Gastroesophageal sphincter (tissue), 4 donors: ENCODE measurements around the gene YLPM1. TPM values are rescaled to one million over a fixed set of nuclear protein-coding genes. Genes with fewer than 3 reads are reported as not detected.

ENCODE experiments used
- ATAC-seq: fragments of 150-250 bp; one replicate; pipeline ENCODE4 v1.9.1; 2016; ENCODE audit warnings: mild to moderate bottlenecking, moderate library complexity
- H3K27ac ChIP-seq, 4 donors: fragments of 200-600 bp; sonication (generic) in 3 of 4; 1 replicate in 3 of 4; 2 replicates in 1 of 4; pipeline ENCODE4 v1.5.1; 2016 to 2019
- H3K27me3 ChIP-seq: fragments of 200-600 bp; sonication (generic); one replicate; pipeline ENCODE4 v1.5.1; 2019
- H3K36me3 ChIP-seq, 2 donors: fragments of 200-600 bp; sonication (generic); one replicate each; pipeline ENCODE4 v1.5.1; 2019; ENCODE audit warnings: control low read depth in 1 of 2
- H3K4me1 ChIP-seq, 3 donors: fragments of 200-600 bp; sonication (generic); 1 replicate in 2 of 3; 2 replicates in 1 of 3; pipeline ENCODE4 v1.5.1; 2016 to 2019; ENCODE audit warnings: control low read depth in 2 of 3
- H3K4me3 ChIP-seq, 2 donors: fragments of 200-600 bp; sonication (generic); one replicate each; pipeline ENCODE4 v1.5.1; 2019; ENCODE audit warnings: mild to moderate bottlenecking in 1 of 2, moderate library complexity in 1 of 2
- H3K9me3 ChIP-seq, 3 donors: fragments of 200-600 bp; sonication (generic); one replicate each; pipeline ENCODE4 v1.5.1; 2017 to 2019; ENCODE audit warnings: control low read depth in 2 of 3
- EP300 ChIP-seq: sonication (generic); formaldehyde crosslinking; IDR thresholded peaks from one replicate; pipeline ENCODE4 v1.6.1; 2017; ENCODE audit warnings: antibody characterized with exemption, mild to moderate bottlenecking
- POLR2A ChIP-seq, 2 donors: fragments of 450-650 bp; IDR thresholded peaks; one replicate each; pipeline ENCODE4 v1.6.1; 2017; ENCODE audit warnings: antibody characterized with exemption in 2 of 2, mild to moderate bottlenecking in 2 of 2, moderate library complexity in 1 of 2
- POLR2AphosphoS5 ChIP-seq: sonication (generic); formaldehyde crosslinking; IDR thresholded peaks from one replicate; pipeline ENCODE4 v1.6.1; 2017; ENCODE audit warnings: antibody characterized with exemption
- whole genome bisulfite sequencing, 2 donors: methylation state at CpG; one replicate each; pipeline ENCODE4 v1.1.5; 2018; ENCODE audit warnings: low coverage in 1 of 2; 5-methylcytosine and 5-hydroxymethylcytosine counted together
- total RNA-seq, 4 donors: library from RNA; depleted of rRNA; stranded (reverse); fragments of >200 nt; gene quantifications; one replicate each; pipeline ENCODE4 v1.1.0, GENCODE V29; 2016
- TF ChIP-seq, protein P1 (sequence below), 4 experiments: fragments of 200-600 bp in 2 of 4; fragments of 450-650 bp in 2 of 4; sonication (generic) in 1 of 4; IDR thresholded peaks; one replicate each; pipeline ENCODE4 v1.5.1; 2017 to 2019; ENCODE audit warnings: antibody characterized with exemption in 4 of 4, mild to moderate bottlenecking in 2 of 4, moderate library complexity in 2 of 4

Gene YLPM1
- total RNA-seq, 4 donors from 2014 or later: 23.3 to 54.8 (median 44.7) TPM

DNA sequence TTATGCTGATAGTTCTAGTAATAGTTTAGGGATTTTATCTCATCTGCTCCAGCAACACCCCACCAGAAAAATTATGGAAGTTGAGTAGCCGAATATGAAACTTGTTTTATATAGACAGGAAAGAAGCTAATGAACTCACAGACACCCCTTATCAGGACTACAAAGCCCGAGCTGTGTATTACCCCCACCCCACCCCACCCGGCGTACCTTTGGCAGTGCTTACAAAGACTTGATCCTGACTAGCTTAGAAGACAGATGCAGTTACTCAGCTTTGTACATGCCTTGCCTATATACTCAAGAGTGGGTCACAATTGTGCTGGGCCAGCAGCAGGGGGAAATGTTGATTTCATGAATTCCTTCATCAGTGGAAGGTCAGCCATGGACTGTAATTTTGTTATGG lies 90.5 kb downstream of the YLPM1 start:
- TF ChIP-seq EP300: no peak
- TF ChIP-seq, protein P1, sequence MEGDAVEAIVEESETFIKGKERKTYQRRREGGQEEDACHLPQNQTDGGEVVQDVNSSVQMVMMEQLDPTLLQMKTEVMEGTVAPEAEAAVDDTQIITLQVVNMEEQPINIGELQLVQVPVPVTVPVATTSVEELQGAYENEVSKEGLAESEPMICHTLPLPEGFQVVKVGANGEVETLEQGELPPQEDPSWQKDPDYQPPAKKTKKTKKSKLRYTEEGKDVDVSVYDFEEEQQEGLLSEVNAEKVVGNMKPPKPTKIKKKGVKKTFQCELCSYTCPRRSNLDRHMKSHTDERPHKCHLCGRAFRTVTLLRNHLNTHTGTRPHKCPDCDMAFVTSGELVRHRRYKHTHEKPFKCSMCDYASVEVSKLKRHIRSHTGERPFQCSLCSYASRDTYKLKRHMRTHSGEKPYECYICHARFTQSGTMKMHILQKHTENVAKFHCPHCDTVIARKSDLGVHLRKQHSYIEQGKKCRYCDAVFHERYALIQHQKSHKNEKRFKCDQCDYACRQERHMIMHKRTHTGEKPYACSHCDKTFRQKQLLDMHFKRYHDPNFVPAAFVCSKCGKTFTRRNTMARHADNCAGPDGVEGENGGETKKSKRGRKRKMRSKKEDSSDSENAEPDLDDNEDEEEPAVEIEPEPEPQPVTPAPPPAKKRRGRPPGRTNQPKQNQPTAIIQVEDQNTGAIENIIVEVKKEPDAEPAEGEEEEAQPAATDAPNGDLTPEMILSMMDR (IDR thresholded peaks at IDR 0.05): no peak
- no peak for TF ChIP-seq POLR2A (IDR thresholded peaks at IDR 0.05)
- no peak for TF ChIP-seq POLR2AphosphoS5
- 6 to 20% methylated on average over 2 to 4 of the region's 4 CpGs for WGBS, 2 donors
- Histone ChIP-seq H3K27me3 (no peaks in the 10 kb centered on the region), H3K9me3 (no peaks in the 10 kb centered on the region), H3K36me3 (no peaks in the 10 kb centered on the region), H3K4me1 (peaks cover 0 to 35% (median 16%) of the 10 kb centered on the region in 3 donors), H3K4me3 (no peak overlapping the region), H3K27ac (peak overlapping the region in 3 of 4 donors; percentile 39 to 79 (median 46))
- no peak for ATAC-seq

DNA sequence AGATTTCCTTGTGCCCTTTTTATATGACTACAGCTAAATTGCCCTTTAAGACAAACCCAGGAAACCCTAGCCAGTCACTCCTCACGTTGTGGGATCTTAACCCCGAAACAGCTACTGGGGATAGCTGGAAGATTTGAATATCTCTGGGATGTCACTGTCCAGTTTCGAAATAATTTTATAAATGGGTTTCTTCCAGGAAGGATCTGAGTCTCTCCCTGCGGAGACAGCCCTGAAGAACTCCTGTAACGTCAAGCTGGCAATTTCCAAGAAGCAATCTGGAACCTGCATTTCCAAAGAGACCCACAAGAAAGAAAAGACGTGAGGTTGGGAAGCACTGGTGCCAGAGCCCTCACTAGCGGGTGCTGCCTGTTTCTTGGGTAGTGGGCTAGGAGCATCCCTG lies 91.9 kb downstream of the YLPM1 start:
- peak; percentile 50 for ATAC-seq
- WGBS, 2 donors: 54 to 66% methylated on average over 5 to 7 of the region's 7 CpGs

DNA sequence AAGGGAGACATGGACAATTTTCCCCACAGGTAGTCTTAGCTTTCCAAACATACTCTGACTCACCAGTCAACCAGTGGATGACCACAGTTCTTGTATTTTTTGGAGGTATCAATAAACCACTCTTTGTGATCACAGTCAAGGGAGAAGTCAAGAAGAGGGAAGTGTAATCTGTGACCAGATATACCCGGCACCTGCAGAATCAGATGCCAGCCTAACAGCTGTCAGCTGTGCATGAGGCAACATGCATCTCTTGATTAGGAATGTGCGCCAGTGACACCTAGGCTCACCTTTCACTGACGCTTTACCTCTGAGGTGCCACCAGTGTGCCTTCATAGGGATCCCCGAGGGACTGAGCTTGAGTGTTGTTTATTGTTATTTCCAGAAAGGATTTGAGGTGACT lies 92.8 kb downstream of the YLPM1 start:
- 60 to 68% methylated on average over 3 of the region's 4 CpGs for WGBS, 2 donors
- Histone ChIP-seq H3K27me3 (no peaks in the 10 kb centered on the region), H3K9me3 (no peaks in the 10 kb centered on the region), H3K4me1 (peaks cover 0 to 46% (median 19%) of the 10 kb centered on the region in 3 donors), H3K36me3 (no peaks in the 10 kb centered on the region), H3K4me3 (no peak overlapping the region), H3K27ac (no peak overlapping the region)
- TF ChIP-seq POLR2AphosphoS5 (no peak), EP300 (no peak), POLR2A (IDR thresholded peaks at IDR 0.05) (no peak)
- TF ChIP-seq, protein P1 (IDR thresholded peaks at IDR 0.05): no peak
- no peak for ATAC-seq

More for the DNA sequence above, 91.9 kb downstream of the YLPM1 start:
- TF ChIP-seq, protein P1 (IDR thresholded peaks at IDR 0.05): no peak
- TF ChIP-seq POLR2A (IDR thresholded peaks at IDR 0.05): no peak
- no peak for TF ChIP-seq EP300
- no peak for TF ChIP-seq POLR2AphosphoS5
- Histone ChIP-seq H3K4me1 (peaks cover 0 to 36% (median 16%) of the 10 kb centered on the region in 3 donors), H3K36me3 (no peaks in the 10 kb centered on the region), H3K4me3 (no peak overlapping the region), H3K27me3 (no peaks in the 10 kb centered on the region), H3K27ac (peak overlapping the region in 1 of 4 donors; percentile 50), H3K9me3 (no peaks in the 10 kb centered on the region)

DNA sequence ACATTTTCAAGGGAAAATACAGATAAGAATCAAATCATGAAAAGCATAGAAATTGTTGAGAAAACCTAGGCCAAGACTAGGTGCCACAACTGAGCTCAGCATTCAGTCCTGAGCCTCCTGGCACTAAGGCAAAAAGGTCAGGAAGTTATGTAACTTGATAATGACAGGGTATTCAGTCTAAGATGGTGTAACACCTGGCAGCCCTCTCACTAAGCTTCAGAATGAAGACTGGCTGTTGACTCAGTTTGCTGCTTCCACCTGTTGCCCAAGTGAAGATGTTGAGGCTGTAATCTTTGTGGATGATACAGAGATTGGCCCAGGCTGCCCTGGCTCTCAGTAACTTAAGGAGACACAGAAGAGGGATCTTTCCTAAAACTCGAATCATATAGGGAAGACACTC lies 93.2 kb downstream of the YLPM1 start:
- TF ChIP-seq, protein P1 (IDR thresholded peaks at IDR 0.05): no peak
- TF ChIP-seq POLR2A (IDR thresholded peaks at IDR 0.05) (no peak), EP300 (no peak), POLR2AphosphoS5 (no peak)
- 80% methylated on average over 1 of the region's 1 CpG; no CpG with 5 or more reads in 1 of the 2 donors for WGBS, 2 donors
- Histone ChIP-seq H3K27me3 (no peaks in the 10 kb centered on the region), H3K27ac (no peak overlapping the region), H3K4me1 (peaks cover 0 to 50% (median 19%) of the 10 kb centered on the region in 3 donors), H3K4me3 (no peak overlapping the region), H3K9me3 (no peaks in the 10 kb centered on the region), H3K36me3 (no peaks in the 10 kb centered on the region)
- no peak for ATAC-seq

DNA sequence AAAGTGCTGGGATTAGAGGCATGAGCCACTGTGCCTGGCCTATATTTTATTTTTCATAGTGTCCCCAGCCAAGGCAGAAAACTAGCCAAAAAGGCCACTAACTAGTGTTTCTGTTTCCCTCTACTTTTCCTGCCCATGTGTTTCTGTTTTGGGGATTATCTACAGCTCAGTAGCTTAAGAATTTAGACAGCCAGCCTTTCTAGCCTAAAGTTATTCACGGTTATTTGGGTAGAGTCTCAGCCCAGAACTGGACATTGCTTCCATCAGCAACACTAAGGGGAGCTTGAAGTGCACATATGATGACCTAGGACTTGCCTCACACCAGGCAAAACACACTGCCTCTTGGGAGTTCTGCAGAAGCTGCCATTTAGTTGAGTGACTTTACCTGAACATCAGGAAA lies 94.9 kb downstream of the YLPM1 start:
- Histone ChIP-seq H3K4me1 (peaks cover 0 to 42% (median 18%) of the 10 kb centered on the region in 3 donors), H3K9me3 (no peaks in the 10 kb centered on the region), H3K27ac (no peak overlapping the region), H3K27me3 (no peaks in the 10 kb centered on the region), H3K4me3 (no peak overlapping the region), H3K36me3 (no peaks in the 10 kb centered on the region)
- TF ChIP-seq, protein P1 (IDR thresholded peaks at IDR 0.05): no peak
- no peak for TF ChIP-seq EP300
- TF ChIP-seq POLR2A (IDR thresholded peaks at IDR 0.05): no peak
- TF ChIP-seq POLR2AphosphoS5: no peak
- WGBS, 2 donors: 17% methylated on average over 1 of the region's 1 CpG; no CpG with 5 or more reads in 1 of the 2 donors
- no peak for ATAC-seq
